SK-N-SH (cell line): ENCODE measurements around the gene PTPRK. TPM values are rescaled to one million over a fixed set of nuclear protein-coding genes. Genes with fewer than 3 reads are reported as not detected.
A peak's percentile ranks its signal among the peaks of the same experiment; 100 is the strongest.

Source experiments
- CTCF ChIA-PET: fragments of 300-600, 350-600 bp; formaldehyde crosslinking; extraction: SDS; loops from one replicate; lab custom pipeline; 2021; lab: Yijun Ruan, JAX
- POLR2A ChIA-PET: fragments of 350-600 bp; sonication (Branson Sonifier 250); formaldehyde crosslinking; extraction: SDS; loops from one replicate; lab custom pipeline; 2020; ENCODE audit warnings: antibody characterized with exemption, inconsistent platforms; lab: Yijun Ruan, JAX
- DNase-seq: peaks from one replicate; pipeline ENCODE4 v3.0.0; 2012
- H2AFZ ChIP-seq: fragments of 200-600 bp; sonication (generic); 2 replicates; pipeline ENCODE4 v1.8.1; 2016; ENCODE audit warnings: antibody characterized with exemption, mild to moderate bottlenecking, low read depth
- H3F3A ChIP-seq: fragments of 200-600 bp; sonication (generic); replicated peaks from 2 replicates; pipeline ENCODE3; 2016; ENCODE audit warnings: antibody characterized with exemption, mild to moderate bottlenecking; ENCODE audit not compliant: insufficient read depth
- H3K27ac ChIP-seq, 2 experiments: fragments of 200-500 bp in 1 of 2; fragments of 200-600 bp in 1 of 2; sonication (Bioruptor generic) in 1 of 2; sonication (generic), shearing (Covaris generic) in 1 of 2; 2 replicates each; pipeline versions ENCODE4 v1.5.1 to v1.6.1; 2014 to 2016; ENCODE audit warnings: low read depth in 2 of 2, inconsistent platforms in 1 of 2, low read length in 1 of 2, mild to moderate bottlenecking in 1 of 2, mixed read lengths in 1 of 2
- H3K27me3 ChIP-seq: fragments of 200-600 bp; sonication (generic), shearing (Covaris generic); 2 replicates; pipeline ENCODE4 v1.6.1; 2016; ENCODE audit warnings: mixed run types; ENCODE audit not compliant: insufficient read depth
- H3K36me3 ChIP-seq, 2 experiments: fragments of 200-500 bp in 1 of 2; fragments of 200-600 bp in 1 of 2; sonication (Bioruptor generic) in 1 of 2; sonication (generic) in 1 of 2; replicated peaks in 1 of 2; 2 replicates each; pipeline versions ENCODE3 to v1.5.1; 2014 to 2016; ENCODE audit warnings: low read length in 1 of 2, mild to moderate bottlenecking in 1 of 2; ENCODE audit not compliant: insufficient read depth in 2 of 2, control insufficient read depth in 1 of 2
- H3K4me1 ChIP-seq, 2 experiments: fragments of 200-500 bp in 1 of 2; fragments of 200-600 bp in 1 of 2; sonication (Bioruptor generic) in 1 of 2; sonication (generic), shearing (Covaris generic) in 1 of 2; 2 replicates each; pipeline versions ENCODE4 v1.5.1 to v1.6.1; 2014 to 2016; ENCODE audit warnings: low read depth in 1 of 2, low read length in 1 of 2, mixed run types in 1 of 2; ENCODE audit not compliant: insufficient read depth in 2 of 2, control insufficient read depth in 1 of 2
- H3K4me2 ChIP-seq: fragments of 200-600 bp; sonication (generic), shearing (Covaris generic); 2 replicates; pipeline ENCODE4 v1.6.1; 2017; ENCODE audit warnings: mixed run types
- H3K4me3 ChIP-seq, 2 experiments: fragments of 200-500 bp in 1 of 2; fragments of 200-600 bp in 1 of 2; sonication (Bioruptor generic) in 1 of 2; sonication (generic), shearing (Covaris generic) in 1 of 2; 2 replicates each; pipeline versions ENCODE4 v1.5.1 to v1.8.1; 2014 to 2016; ENCODE audit warnings: low read depth in 2 of 2, inconsistent platforms in 1 of 2, low read length in 1 of 2, mild to moderate bottlenecking in 1 of 2, mixed read lengths in 1 of 2, moderate library complexity in 1 of 2
- H3K79me2 ChIP-seq: fragments of 200-600 bp; sonication (generic); 2 replicates; pipeline ENCODE4 v1.8.1; 2017; ENCODE audit warnings: mild to moderate bottlenecking; ENCODE audit not compliant: insufficient read depth
- H3K9ac ChIP-seq: fragments of 200-600 bp; sonication (generic); 2 replicates; pipeline ENCODE4 v1.6.1; 2017; ENCODE audit warnings: mixed run types
- H3K9me2 ChIP-seq: fragments of 200-600 bp; sonication (generic); 2 replicates; pipeline ENCODE4 v1.6.1; 2017; ENCODE audit warnings: mixed run types
- H3K9me3 ChIP-seq: fragments of 200-600 bp; sonication (generic); 2 replicates; pipeline ENCODE4 v1.6.1; 2017; ENCODE audit warnings: mixed run types, mild to moderate bottlenecking, moderate library complexity
- H4K20me1 ChIP-seq: fragments of 200-600 bp; sonication (generic); 2 replicates; pipeline ENCODE4 v1.6.1; 2017; ENCODE audit warnings: mild to moderate bottlenecking, mixed run types; ENCODE audit not compliant: insufficient read depth
- CTCF ChIP-seq: fragments of 200-600 bp; sonication (generic); IDR thresholded peaks from 2 replicates; pipeline ENCODE4 v1.6.1; 2017; ENCODE audit warnings: antibody characterized with exemption, mild to moderate bottlenecking, moderate library complexity
- JUND ChIP-seq: IDR thresholded peaks from 2 replicates; pipeline ENCODE4 v1.4.0; 2012
- MXI1 ChIP-seq: IDR thresholded peaks from 2 replicates; pipeline ENCODE4 v1.6.1; 2012; ENCODE audit warnings: mild to moderate bottlenecking, low read depth, low read length, improper control_type of control experiment
- RAD21 ChIP-seq: IDR thresholded peaks from 2 replicates; pipeline ENCODE4 v1.6.1; 2012; ENCODE audit warnings: mild to moderate bottlenecking, low read length
- RFX5 ChIP-seq: IDR thresholded peaks from 2 replicates; pipeline ENCODE4 v1.6.1; 2012; ENCODE audit warnings: mild to moderate bottlenecking, improper control_type of control experiment, low read length
- RXRA ChIP-seq: IDR thresholded peaks from 2 replicates; pipeline ENCODE4 v1.4.0; 2012; ENCODE audit warnings: low read depth, mild to moderate bottlenecking, borderline replicate concordance
- SIN3A ChIP-seq: IDR thresholded peaks from 2 replicates; pipeline ENCODE4 v1.6.1; 2012; ENCODE audit warnings: low read depth, mild to moderate bottlenecking, low read length, moderate library complexity, borderline replicate concordance
- SMC3 ChIP-seq: IDR thresholded peaks from 2 replicates; pipeline ENCODE4 v1.6.1; 2012; ENCODE audit warnings: low read depth, low read length, improper control_type of control experiment
- TCF12 ChIP-seq: IDR thresholded peaks from 2 replicates; pipeline ENCODE4 v1.4.0; 2012
- ZBTB33 ChIP-seq: IDR thresholded peaks from 2 replicates; pipeline ENCODE4 v1.4.0; 2012; ENCODE audit warnings: low read depth, borderline replicate concordance
- WGBS: methylation state at CpG from one replicate; pipeline ENCODE4 v1.1.6; 2017; ENCODE audit warnings: low lambda C conversion rate; 5-methylcytosine and 5-hydroxymethylcytosine counted together
- polyA plus RNA-seq, 3 experiments: library from polyadenylated mRNA; depleted of rRNA; stranded (reverse); fragments of >200 nt; gene quantifications; 2 replicates each; pipeline ENCODE4 v1.2.3, GENCODE V29; 2012
- TF ChIP-seq, protein P1 (sequence below): IDR thresholded peaks from 2 replicates; pipeline ENCODE4; 2012
- TF ChIP-seq, protein P2 (sequence below): IDR thresholded peaks from 2 replicates; pipeline ENCODE4 v1.4.0; 2012; ENCODE audit warnings: low read depth, borderline replicate concordance

The PTPRK gene
- polyA plus RNA-seq, 1 of the 3 experiments (the other 2 are of a cell fraction): 9.5 TPM

DNA sequence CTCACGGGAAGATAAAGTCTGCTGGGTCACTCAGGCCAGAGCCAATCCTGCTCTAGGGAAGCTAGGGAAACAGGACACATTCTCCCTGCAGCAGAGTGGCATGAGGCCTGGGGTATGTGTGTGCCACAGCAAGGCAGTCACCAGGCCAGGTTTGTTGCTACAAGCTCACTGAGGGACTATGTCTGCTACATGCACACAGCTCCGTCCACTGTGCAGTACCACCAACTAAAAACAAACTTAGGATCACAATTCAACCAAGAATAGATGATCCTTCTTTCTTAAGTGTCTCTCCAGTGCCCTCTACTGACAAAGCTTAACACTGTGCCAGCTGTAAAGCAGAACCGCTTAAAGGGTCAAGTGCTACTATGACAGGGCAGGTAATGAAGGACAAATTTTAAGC, 192.5 kb downstream of the PTPRK start:
- Histone ChIP-seq H2AFZ (no peak overlapping the region), H3K4me1 (peaks cover 2 to 8% of the 10 kb centered on the region in 2 experiments; a peak in 3 of 4 replicates), H4K20me1 (peaks cover 7% of the 10 kb centered on the region), H3K9me2 (no peaks in the 10 kb centered on the region), H3K79me2 (peaks cover 8% of the 10 kb centered on the region), H3K4me2 (no peak overlapping the region), H3K27ac (no peak overlapping the region), H3K9ac (no peak overlapping the region), H3K36me3 (peaks cover 0 to 9% of the 10 kb centered on the region in 2 experiments), H3K9me3 (no peaks in the 10 kb centered on the region; the same call in 1 of the 2 replicates), H3K27me3 (no peaks in the 10 kb centered on the region), H3F3A (peaks cover 3% of the 10 kb centered on the region)
- CTCF ChIA-PET: interaction anchor here (0.6 to 2.2 kb wide), 14 partner anchors 9 to 598 kb away, joined by 3 to 16 read pairs (median 4); no protein-coding TSS in a partner anchor
- POLR2A ChIA-PET: no interaction called here
- 94% methylated on average over 3 of the region's 3 CpGs for WGBS
- TF ChIP-seq ZBTB33 (no peak), RAD21 (peak; percentile 60), CTCF (peak; percentile 32; the same call in 1 of the 2 replicates), SMC3 (no peak; the same call in 1 of the 2 replicates), RXRA (no peak)
- TF ChIP-seq, protein P1, sequence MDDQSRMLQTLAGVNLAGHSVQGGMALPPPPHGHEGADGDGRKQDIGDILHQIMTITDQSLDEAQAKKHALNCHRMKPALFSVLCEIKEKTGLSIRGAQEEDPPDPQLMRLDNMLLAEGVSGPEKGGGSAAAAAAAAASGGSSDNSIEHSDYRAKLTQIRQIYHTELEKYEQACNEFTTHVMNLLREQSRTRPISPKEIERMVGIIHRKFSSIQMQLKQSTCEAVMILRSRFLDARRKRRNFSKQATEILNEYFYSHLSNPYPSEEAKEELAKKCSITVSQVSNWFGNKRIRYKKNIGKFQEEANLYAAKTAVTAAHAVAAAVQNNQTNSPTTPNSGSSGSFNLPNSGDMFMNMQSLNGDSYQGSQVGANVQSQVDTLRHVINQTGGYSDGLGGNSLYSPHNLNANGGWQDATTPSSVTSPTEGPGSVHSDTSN: no peak
- TF ChIP-seq, protein P2, sequence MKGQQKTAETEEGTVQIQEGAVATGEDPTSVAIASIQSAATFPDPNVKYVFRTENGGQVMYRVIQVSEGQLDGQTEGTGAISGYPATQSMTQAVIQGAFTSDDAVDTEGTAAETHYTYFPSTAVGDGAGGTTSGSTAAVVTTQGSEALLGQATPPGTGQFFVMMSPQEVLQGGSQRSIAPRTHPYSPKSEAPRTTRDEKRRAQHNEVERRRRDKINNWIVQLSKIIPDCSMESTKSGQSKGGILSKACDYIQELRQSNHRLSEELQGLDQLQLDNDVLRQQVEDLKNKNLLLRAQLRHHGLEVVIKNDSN: no peak
- TF ChIP-seq, all 33 proteins: peak for 2
- DNase-seq: peak; percentile 1
- H3K4me3 ChIP-seq: no peak overlapping the region; a peak in 1 of 4 replicates

DNA sequence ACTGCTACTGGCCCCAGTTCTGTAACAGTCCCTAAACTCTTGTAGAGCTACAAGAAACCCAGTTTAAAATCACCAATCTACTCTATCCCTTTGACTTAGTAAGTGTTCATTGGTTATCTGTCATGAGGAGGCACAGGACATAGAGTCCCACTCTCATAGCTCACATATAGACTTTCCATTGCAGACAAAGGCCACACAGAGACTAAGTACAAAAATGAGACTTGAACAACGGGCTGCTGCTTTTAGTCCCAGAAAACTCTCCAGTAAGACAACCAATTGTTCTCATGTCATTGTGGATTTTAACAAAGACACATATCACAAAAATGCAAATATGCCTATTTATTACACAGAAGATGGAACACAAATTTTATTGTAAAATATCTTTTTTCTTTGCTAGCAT, 197.4 kb downstream of the PTPRK start:
- ChIA-PET CTCF (no interaction called here), POLR2A (no interaction called here)
- Histone ChIP-seq H3K27ac (no peak overlapping the region), H3K79me2 (peaks cover 9% of the 10 kb centered on the region), H3K9ac (no peak overlapping the region), H4K20me1 (peaks cover 7% of the 10 kb centered on the region), H3K9me2 (no peaks in the 10 kb centered on the region), H3K27me3 (no peaks in the 10 kb centered on the region), H3K4me3 (no peak overlapping the region), H3K4me2 (no peak overlapping the region)
- 83% methylated on average over 1 of the region's 1 CpG for WGBS
- DNase-seq: no peak
- TF ChIP-seq JUND: no peak
- TF ChIP-seq, protein P2: no peak
- no peak for TF ChIP-seq RFX5
- no peak for TF ChIP-seq SIN3A
- TF ChIP-seq MXI1: no peak
- no peak for TF ChIP-seq TCF12
- TF ChIP-seq, all 33 proteins: peak for 0
- Histone ChIP-seq H3F3A (no peaks in the 10 kb centered on the region), H3K4me1 (no peaks in the 10 kb centered on the region), H3K36me3 (peaks cover 0 to 17% of the 10 kb centered on the region in 2 experiments), H3K9me3 (no peaks in the 10 kb centered on the region; the same call in 1 of the 2 replicates), H2AFZ (no peak overlapping the region)
